HG03378 (cell line): Measurements from ENCODE around the gene ATXN7L2.

Experiments used
- ATAC-seq: cut with Tn5 transposase; IDR thresholded peaks from one replicate; pipeline ENCODE4 v1.9.1; 2021; ENCODE audit warnings: mild to moderate bottlenecking, moderate library complexity; ENCODE audit not compliant: unreplicated experiment

Gene ATXN7L2

GRCh38 chr1:109495738-109496137 lies 12.0 kb downstream of the ATXN7L2 start:
- no peak for ATAC-seq

- ATAC-seq, result no peak
Measured at GRCh38 chr1:109497449-109498160, 13.9 kb downstream of the ATXN7L2 start.

GRCh38 chr1:109498161-109498801 lies 14.6 kb downstream of the ATXN7L2 start:
- ATAC-seq, result no peak

- ATAC-seq, result no peak
Measured at GRCh38 chr1:109499081-109499480, 15.4 kb downstream of the ATXN7L2 start.

- no peak for ATAC-seq
Measured at GRCh38 chr1:109499661-109500536, 16.2 kb downstream of the ATXN7L2 start.

GRCh38 chr1:109500941-109501381 lies 17.3 kb downstream of the ATXN7L2 start:
- no peak for ATAC-seq

GRCh38 chr1:109501644-109502363 lies 18.1 kb downstream of the ATXN7L2 start:
- no peak for ATAC-seq

GRCh38 chr1:109502364-109502851 lies 18.7 kb downstream of the ATXN7L2 start:
- no peak for ATAC-seq

GRCh38 chr1:109503935-109504334 lies 20.2 kb downstream of the ATXN7L2 start:
- ATAC-seq, result no peak

- ATAC-seq, result no peak
Measured at GRCh38 chr1:109504974-109505373, 21.3 kb downstream of the ATXN7L2 start.

GRCh38 chr1:109508001-109508872 lies 24.5 kb downstream of the ATXN7L2 start:
- no peak for ATAC-seq

GRCh38 chr1:109508873-109509175 lies 25.1 kb downstream of the ATXN7L2 start:
- ATAC-seq, result no peak

GRCh38 chr1:109509176-109510134 lies 25.8 kb downstream of the ATXN7L2 start, which contains the start of gene AMIGO1:
Gene AMIGO1 (minus strand): TSS chr1:109509727. CDS start chr1:109508912, 815 bp downstream.
- no peak for ATAC-seq

GRCh38 chr1:109513110-109513710 lies 29.5 kb downstream of the ATXN7L2 start:
- ATAC-seq, result no peak

GRCh38 chr1:109514846-109515245 lies 31.1 kb downstream of the ATXN7L2 start:
- ATAC-seq, result no peak

GRCh38 chr1:109516872-109517271 lies 33.2 kb downstream of the ATXN7L2 start:
- no peak for ATAC-seq

GRCh38 chr1:109517337-109517736 lies 33.6 kb downstream of the ATXN7L2 start:
- no peak for ATAC-seq
